ENCODE measurements around the gene STXBP5. TPM values are rescaled to one million over a fixed set of nuclear protein-coding genes. Genes with fewer than 3 reads are reported as not detected.

The STXBP5 gene
- polyA plus RNA-seq, 1 donor (not counting 4 experiments of a cell fraction or from before 2014, with no cell fraction given), result 19.4 TPM

DNA sequence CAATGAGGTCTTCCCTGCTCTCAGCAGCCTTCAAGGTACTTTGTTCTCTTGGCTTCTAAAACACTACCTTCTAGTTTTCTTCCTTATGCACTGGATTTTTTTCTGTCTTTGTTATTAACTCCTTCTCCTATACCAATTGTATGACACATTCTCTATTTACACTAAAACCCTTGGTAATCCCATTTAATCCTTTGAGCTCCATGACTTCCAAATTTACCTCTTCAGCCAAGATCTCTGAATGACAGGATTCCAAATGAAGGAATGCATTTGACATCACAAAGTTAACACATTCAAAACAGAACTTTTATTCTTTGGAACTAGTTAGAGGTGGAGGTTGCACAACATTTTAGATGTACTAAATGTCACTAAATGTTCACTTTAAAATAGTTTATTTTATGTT is 217.7 kb downstream of the STXBP5 start:
- Histone ChIP-seq H3K4me2 (ENCODE audit: control insufficient read depth, extremely low read depth, insufficient read depth, low read depth, low read length) (no peak overlapping the region), H2AFZ (ENCODE audit: control insufficient read depth, low read length) (no peak overlapping the region), H3K27me3 (ENCODE audit: control insufficient read depth, extremely low read depth, insufficient read depth, low read length) (no peaks in the 10 kb centered on the region), H3K9ac (ENCODE audit: control insufficient read depth, extremely low read depth, insufficient read depth, low read length) (no peak overlapping the region), H3K36me3 (ENCODE audit: control insufficient read depth in 2 of 2, extremely low read depth in 1 of 2, insufficient read depth in 2 of 2, low read length in 2 of 2) (no peaks in the 10 kb centered on the region), H3K79me2 (ENCODE audit: control insufficient read depth, insufficient read depth, low read length) (no peaks in the 10 kb centered on the region), H3K4me3 (ENCODE audit: control insufficient read depth in 2 of 3, extremely low read depth in 1 of 3, insufficient read depth in 2 of 3, low read depth in 1 of 3, low read length in 3 of 3) (no peak overlapping the region), H4K20me1 (ENCODE audit: control insufficient read depth, extremely low read depth, insufficient read depth, low read length) (no peaks in the 10 kb centered on the region), H3K4me1 (ENCODE audit: control insufficient read depth, extremely low read depth, insufficient read depth, low read length) (no peaks in the 10 kb centered on the region), H3K27ac (ENCODE audit: control insufficient read depth, insufficient read depth, low read length) (no peak overlapping the region), H3K9me1 (ENCODE audit: control insufficient read depth, extremely low read depth, insufficient read depth, low read length) (no peaks in the 10 kb centered on the region), H3K9me3 (ENCODE audit: control insufficient read depth, low read depth, low read length) (no peaks in the 10 kb centered on the region)
- no peak for DNase-seq (ENCODE audit: low read depth, low spot score)
- FAIRE-seq, result no peak
- TF ChIP-seq EZH2 (IDR thresholded peaks at IDR 0.05; ENCODE audit: low read length), result no peak
- TF ChIP-seq CTCF (optimal IDR thresholded peaks at IDR 0.05 in 1 of 3, IDR thresholded peaks at IDR 0.05 in 1 of 3, conservative IDR thresholded peaks at IDR 0.05 in 1 of 3; ENCODE audit: extremely low read depth in 1 of 3, insufficient read depth in 2 of 3, low read length in 3 of 3), result no peak
- dilution Hi-C loops (cut with MboI; ENCODE audit: extremely low pct_ligation_motif_present, low sequenced_read_pairs), result no loop called here

GRCh38 chr6:147423111-147423510 is 218.9 kb downstream of the STXBP5 start:
- H3K4me3 ChIP-seq (ENCODE audit: control insufficient read depth in 2 of 3, extremely low read depth in 1 of 3, insufficient read depth in 2 of 3, low read depth in 1 of 3, low read length in 3 of 3), result no peak overlapping the region
- H3K9ac ChIP-seq (ENCODE audit: control insufficient read depth, extremely low read depth, insufficient read depth, low read length), result no peak overlapping the region
- no peak for DNase-seq (ENCODE audit: low read depth, low spot score)
- H3K79me2 ChIP-seq (ENCODE audit: control insufficient read depth, insufficient read depth, low read length), result no peaks in the 10 kb centered on the region
- H3K36me3 ChIP-seq (ENCODE audit: control insufficient read depth in 2 of 2, extremely low read depth in 1 of 2, insufficient read depth in 2 of 2, low read length in 2 of 2), result no peaks in the 10 kb centered on the region
- FAIRE-seq, result no peak
- H3K9me3 ChIP-seq (ENCODE audit: control insufficient read depth, low read depth, low read length), result no peaks in the 10 kb centered on the region
- no peaks in the 10 kb centered on the region for H3K27me3 ChIP-seq (ENCODE audit: control insufficient read depth, extremely low read depth, insufficient read depth, low read length)
- no peaks in the 10 kb centered on the region for H3K9me1 ChIP-seq (ENCODE audit: control insufficient read depth, extremely low read depth, insufficient read depth, low read length)
- H3K4me1 ChIP-seq (ENCODE audit: control insufficient read depth, extremely low read depth, insufficient read depth, low read length), result no peaks in the 10 kb centered on the region
- no peak overlapping the region for H3K27ac ChIP-seq (ENCODE audit: control insufficient read depth, insufficient read depth, low read length)
- TF ChIP-seq EZH2 (IDR thresholded peaks at IDR 0.05; ENCODE audit: low read length), result no peak
- no peak for TF ChIP-seq CTCF (optimal IDR thresholded peaks at IDR 0.05 in 1 of 3, IDR thresholded peaks at IDR 0.05 in 1 of 3, conservative IDR thresholded peaks at IDR 0.05 in 1 of 3; ENCODE audit: extremely low read depth in 1 of 3, insufficient read depth in 2 of 3, low read length in 3 of 3)
- H2AFZ ChIP-seq (ENCODE audit: control insufficient read depth, low read length), result no peak overlapping the region
- H4K20me1 ChIP-seq (ENCODE audit: control insufficient read depth, extremely low read depth, insufficient read depth, low read length), result no peaks in the 10 kb centered on the region
- dilution Hi-C loops (cut with MboI; ENCODE audit: extremely low pct_ligation_motif_present, low sequenced_read_pairs), result no loop called here
- no peak overlapping the region for H3K4me2 ChIP-seq (ENCODE audit: control insufficient read depth, extremely low read depth, insufficient read depth, low read depth, low read length)
